Activated gamma-delta T cell treated with anti-CD3 and anti-CD28 coated beads, Interleukin-2, amount 50 U/mL, for 16 hours (primary cell): ENCODE measurements around the gene NPLOC4.

Source experiments
- DNase-seq: peaks from one replicate; pipeline ENCODE4 v3.0.0-alpha.2; 2020; ENCODE audit warnings: low read depth

Gene NPLOC4

GRCh38 chr17:81565231-81565630 lies 71.7 kb downstream of the NPLOC4 start:
- DNase-seq: no peak

DNA sequence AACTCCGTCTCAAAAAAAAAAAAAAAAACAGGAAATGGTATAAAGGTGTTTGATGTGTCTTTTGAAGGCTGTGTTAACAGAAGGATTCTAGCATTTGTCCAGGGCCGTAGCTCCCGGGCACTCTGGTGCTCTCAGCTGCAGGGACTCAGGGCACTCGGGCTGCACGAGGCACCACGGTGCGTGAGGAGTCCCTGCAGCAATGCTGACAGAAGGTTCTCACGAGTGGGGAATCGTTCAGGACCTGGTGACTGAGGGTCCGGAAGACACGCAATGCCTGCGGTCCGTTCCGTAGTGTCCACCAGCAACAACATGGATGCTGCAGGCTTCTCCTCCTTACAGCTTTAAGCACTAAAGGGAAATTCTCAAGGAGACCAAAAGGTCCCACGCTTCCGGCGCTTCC lies 72.1 kb downstream of the NPLOC4 start:
- no peak for DNase-seq

GRCh38 chr17:81563861-81564586 lies 72.9 kb downstream of the NPLOC4 start:
- DNase-seq: no peak

DNA sequence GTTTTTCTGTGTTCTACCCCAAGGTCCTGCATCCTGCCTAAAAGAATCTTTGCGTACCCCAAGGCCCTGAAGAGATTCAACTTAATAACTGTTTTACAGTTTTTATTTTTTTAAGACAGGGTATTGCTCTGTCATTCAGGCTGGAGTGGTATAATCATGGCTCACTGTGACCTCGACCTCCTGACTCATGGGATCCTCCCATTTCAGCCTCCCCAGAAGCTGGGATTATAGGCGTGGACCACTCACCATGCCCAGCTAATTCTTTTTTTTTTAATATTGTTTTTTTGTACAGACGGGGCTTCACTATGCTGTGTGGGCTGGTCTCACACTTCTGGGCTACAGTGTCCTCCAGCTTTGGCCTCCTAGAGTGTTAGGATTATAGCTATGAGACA lies 75.4 kb downstream of the NPLOC4 start:
- DNase-seq: no peak

DNA sequence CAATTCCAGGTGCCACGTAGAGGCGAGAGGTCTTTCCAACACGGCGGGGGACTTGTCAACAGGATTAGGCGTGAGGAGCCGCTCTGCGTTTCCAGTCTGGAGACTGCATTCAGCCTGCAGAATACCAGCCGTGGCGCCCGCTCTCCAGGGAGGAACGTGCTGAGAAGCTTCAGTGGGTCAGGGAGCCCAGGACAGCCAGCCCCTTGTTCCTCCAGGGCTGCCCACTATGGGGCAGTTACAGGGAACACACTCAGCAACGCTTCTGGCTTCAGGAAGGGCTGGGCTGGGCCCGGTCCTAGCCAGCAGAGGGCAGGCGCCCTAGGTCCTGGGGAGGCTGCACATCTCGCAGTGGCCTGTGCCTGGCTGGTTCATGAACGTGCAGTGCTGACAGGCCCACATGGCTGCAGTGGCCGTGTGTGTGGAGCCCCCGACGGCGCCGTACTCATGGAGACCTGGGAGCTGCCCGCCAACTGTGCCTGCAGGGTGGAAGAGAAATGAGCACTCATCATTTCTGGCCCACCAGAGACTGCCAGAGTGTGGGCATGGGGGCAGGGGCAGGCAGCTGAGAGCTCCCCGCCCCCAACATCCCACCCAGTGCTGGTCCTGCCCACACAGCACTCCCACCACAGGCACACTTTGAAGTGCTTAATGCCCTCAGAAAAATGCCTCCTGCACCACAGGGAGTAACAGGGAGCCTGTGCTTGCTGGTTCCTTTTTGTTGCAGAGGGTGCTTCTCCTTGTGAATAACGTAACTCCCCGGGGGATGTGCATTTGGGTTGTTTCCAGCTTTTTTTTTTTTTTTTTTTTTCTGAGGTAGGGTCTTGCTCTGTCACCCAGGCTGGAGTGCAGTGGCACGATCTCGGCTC lies 77.7 kb downstream of the NPLOC4 start:
- no peak for DNase-seq

DNA sequence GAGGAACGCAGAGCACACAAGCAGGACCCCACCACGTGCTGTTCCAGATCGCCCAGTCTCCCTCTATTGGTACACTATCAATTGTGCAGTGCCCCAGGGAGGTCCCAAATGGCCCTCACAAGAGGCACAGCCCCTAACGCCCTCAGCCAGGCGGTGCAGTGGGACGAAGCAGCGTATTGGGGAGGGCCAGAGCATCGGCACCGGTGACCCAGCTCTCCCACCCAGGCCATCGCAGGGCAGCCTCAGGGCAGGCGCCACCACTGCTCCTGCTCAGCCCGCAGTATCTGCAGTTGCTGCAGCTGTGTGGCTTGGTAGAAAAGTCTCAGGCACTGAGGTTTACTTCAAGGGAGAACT lies 78.8 kb downstream of the NPLOC4 start:
- DNase-seq: no peak

DNA sequence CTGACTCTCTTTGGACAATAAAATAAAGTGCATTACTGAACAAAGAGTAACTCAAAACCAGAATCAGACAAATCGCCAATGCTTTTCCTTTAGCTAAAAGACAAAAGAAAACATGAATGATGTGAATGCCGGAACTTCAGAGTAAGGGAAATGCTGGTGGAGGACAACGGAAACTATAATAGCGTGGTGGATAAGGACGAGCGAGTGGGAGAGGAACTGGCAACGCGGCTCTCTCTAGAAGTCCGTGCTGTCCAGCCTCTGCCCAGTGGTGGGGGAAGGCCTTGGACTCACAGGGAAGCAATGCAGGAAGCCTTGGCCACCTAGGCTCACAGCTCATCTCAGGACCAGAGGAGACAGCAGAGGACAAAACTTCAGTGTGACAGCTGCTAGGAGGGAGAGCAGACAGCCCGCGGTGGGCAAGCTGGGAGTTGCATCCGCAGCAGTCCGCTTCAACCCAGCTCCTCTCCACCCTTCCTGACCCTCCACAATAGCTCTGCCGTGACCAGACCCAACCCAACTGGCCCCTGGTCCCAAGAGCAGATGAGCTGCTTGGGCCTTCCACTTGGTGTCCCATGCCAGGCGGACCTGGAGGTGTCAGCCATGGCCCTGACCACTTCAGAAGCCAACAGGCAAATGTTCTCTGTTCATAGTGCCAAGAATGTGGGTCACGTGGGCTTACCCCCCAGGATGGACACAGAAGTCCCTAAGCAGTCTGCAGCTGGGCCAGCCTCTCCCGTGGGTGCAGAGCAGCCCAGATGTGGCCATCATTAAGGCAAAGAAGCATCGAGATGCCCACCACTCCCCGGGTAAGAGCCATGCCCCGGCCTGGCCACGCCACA lies 79.4 kb downstream of the NPLOC4 start:
- no peak for DNase-seq

- DNase-seq: no peak
Observed at GRCh38 chr17:81556863-81557262, 80.0 kb downstream of the NPLOC4 start.

GRCh38 chr17:81556175-81556691 lies 80.7 kb downstream of the NPLOC4 start:
- no peak for DNase-seq

DNA sequence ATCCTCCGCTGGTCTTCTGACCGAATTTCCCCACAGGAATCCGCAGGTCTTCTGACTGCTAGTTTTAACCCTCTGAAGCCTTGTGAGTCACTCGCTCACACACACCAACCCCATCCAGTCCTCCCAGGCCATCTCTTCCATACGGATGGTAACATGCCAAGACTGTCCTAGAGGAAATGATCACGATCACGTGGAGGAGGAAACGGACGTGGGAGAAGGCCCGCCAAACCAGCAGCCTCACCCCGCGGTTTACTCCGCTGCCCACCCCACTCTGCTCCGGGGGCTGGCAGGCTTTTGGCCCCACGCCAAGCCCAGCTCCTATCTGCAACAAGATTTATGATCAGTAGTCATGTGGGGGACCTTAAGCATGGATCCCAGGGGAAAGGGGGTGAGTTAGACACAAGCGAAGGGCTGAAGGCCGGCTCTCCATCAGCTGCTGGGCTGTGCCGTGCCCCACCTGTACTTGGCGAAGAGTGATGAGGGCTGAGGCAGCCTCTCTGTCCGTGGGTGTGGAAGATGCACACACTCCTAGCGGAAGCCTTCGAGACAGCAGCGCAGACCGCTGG lies 83.2 kb downstream of the NPLOC4 start:
- DNase-seq: no peak

- DNase-seq: peak; percentile 70
Observed at GRCh38 chr17:81553018-81553615, 83.8 kb downstream of the NPLOC4 start.

GRCh38 chr17:81552244-81553017 lies 84.5 kb downstream of the NPLOC4 start, which contains the start of gene FAAP100:
TSS of gene FAAP100 (minus strand) at chr17:81552353. CDS start at chr17:81552330, 23 bp downstream.
- peak; percentile 63 for DNase-seq

- DNase-seq: no peak
Observed at GRCh38 chr17:81551458-81552243, 85.3 kb downstream of the NPLOC4 start.

DNA sequence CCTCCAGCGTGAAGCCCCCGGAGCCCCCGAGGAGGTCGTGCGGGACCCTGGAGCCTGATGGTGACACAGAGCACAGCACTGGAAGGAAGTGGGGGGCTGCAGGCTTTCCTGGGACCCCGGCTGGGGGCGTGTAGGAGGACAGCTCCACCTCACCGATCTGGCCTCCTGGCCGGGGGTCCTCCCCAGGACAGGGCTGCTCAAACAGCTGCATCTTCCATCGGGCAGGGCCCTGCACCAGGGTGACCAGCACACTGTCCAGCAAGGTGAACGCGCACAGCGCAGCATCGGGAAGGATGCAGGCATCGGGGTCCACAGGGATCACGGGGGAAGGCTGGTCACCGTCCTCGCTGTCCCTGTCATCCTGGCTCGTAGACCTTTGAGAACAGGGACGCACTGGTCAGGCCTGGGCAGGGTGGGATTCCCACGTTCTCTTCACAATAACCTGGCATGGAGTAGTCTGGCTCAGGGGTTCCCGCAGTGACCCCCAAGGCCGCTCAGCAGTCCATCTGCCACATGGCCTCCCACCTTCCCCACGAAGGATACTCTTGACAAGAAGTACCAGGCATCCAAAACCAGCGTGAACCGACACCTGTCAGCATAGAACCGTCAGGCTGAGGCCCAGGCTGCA lies 86.0 kb downstream of the NPLOC4 start:
- DNase-seq: no peak

- DNase-seq: no peak
Observed at GRCh38 chr17:81550285-81550684, 86.6 kb downstream of the NPLOC4 start.

DNA sequence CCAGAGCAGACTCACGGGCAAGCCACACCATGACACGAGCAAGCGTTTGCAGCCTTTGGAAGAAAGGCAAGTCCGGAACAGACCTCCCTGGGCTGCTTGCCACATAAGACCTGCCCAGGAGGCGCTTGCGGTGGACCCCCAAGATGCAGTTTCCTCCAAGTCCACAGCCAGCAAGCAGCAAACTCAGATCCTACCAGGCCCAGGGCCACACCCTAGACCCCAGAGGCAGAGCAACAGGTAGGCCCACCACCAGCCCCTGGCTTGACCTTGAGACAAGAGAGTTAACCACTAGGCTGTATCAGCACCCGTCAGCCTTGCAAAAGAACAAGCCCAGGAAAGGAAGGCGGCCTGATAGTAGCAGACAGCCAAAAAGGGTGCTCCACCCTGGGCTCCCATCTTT lies 87.1 kb downstream of the NPLOC4 start:
- no peak for DNase-seq

DNA sequence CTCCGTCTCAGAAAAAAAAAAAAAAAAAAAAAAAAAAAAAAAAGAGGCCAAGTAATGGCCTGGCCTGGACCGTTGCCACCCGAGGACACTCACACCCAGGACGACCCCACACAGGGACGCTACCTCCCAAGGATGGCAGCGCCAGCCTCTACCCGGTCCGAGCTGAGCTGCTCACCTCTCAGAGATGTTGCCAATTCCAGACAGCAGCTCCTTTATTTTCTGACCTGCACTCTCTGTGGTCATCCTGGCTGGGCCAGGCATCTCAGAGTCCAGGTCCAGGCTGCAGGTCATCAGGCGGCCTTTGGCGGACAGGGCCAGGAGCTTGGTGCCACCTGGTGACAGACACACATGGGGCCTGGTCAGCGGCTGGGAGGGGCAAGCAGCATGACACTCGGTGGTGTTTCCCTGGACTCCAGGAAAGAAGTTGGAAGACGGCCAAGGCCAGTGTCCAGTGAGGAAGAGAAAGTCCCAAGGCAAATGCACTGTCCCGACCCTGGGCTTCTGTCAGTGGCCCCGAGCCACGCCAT lies 87.8 kb downstream of the NPLOC4 start:
- DNase-seq: no peak

GRCh38 chr17:81547614-81547982 lies 89.3 kb downstream of the NPLOC4 start:
- no peak for DNase-seq

GRCh38 chr17:81546906-81547613 lies 89.9 kb downstream of the NPLOC4 start:
- no peak for DNase-seq
